Measurements from ENCODE around the gene EIF2B4. TPM values are rescaled to one million over a fixed set of nuclear protein-coding genes. Genes with fewer than 3 reads are reported as not detected.

Gene EIF2B4
- total RNA-seq, 2 donors from 2014 or later, result 29.8 to 33.2 TPM

GRCh38 chr2:27314709-27315108 is 55.4 kb downstream of the EIF2B4 start:
- ATAC-seq (no peak), DNase-seq (no peak)
- no peaks in the 10 kb centered on the region for H3K9me3 ChIP-seq (ENCODE audit: control insufficient read depth, low read length, poor library complexity, severe bottlenecking)
- Mint-ChIP-seq H3K36me3 (ENCODE audit: low read depth) (peaks cover 7% of the 10 kb centered on the region), H3K27ac (no peak overlapping the region), H3K4me1 (no peaks in the 10 kb centered on the region), H3K27me3 (no peaks in the 10 kb centered on the region), H3K4me3 (no peak overlapping the region)

Other genes starting within 250 kb of the EIF2B4 start
- gene ABHD1, start 246.5 kb downstream of the EIF2B4 start, total RNA-seq, result under 1 TPM; 0.65 to 0.94 TPM
- gene PREB, start 235.7 kb downstream of the EIF2B4 start, total RNA-seq, result 10 to 100 TPM; 25.6 to 27.1 TPM
- gene PRR30, start 230.9 kb downstream of the EIF2B4 start, total RNA-seq, result not detected
- not detected for gene TCF23, start 221.3 kb downstream of the EIF2B4 start, total RNA-seq
- gene ATRAID, start 158.3 kb downstream of the EIF2B4 start, total RNA-seq, result 10 to 100 TPM; 59.7 to 76.8 TPM
- 100 to 1,000 TPM; 147 to 190 TPM for gene SLC5A6, start 158.1 kb downstream of the EIF2B4 start, total RNA-seq
- gene CAD, start 153.0 kb downstream of the EIF2B4 start, total RNA-seq, result 10 to 100 TPM; 27.2 to 30.0 TPM
- under 1 TPM in 1 of 2 donors, not detected in 1; 0.13 TPM for gene SLC30A3, start 107.3 kb downstream of the EIF2B4 start, total RNA-seq
- not detected for gene DNAJC5G, start 94.9 kb downstream of the EIF2B4 start, total RNA-seq
- not detected for gene TRIM54, start 87.9 kb downstream of the EIF2B4 start, total RNA-seq
- 1 to 10 TPM; 1.5 to 1.6 TPM for gene UCN, start 61.9 kb downstream of the EIF2B4 start, total RNA-seq
- gene MPV17, start 47.2 kb downstream of the EIF2B4 start, total RNA-seq, result 10 to 100 TPM; 46.5 to 48.6 TPM
- 10 to 100 TPM; 52.2 to 70.2 TPM for gene GTF3C2, start 13.6 kb downstream of the EIF2B4 start, total RNA-seq
- gene SNX17, start 278 bp upstream of the EIF2B4 start, total RNA-seq, result 10 to 100 TPM; 75.7 to 80.3 TPM
- gene ZNF513, start 10.4 kb upstream of the EIF2B4 start, total RNA-seq, result 10 to 100 TPM; 22.4 to 24.6 TPM
- 10 to 100 TPM; 43.6 to 50.2 TPM for gene PPM1G, start 39.3 kb upstream of the EIF2B4 start, total RNA-seq
- 100 to 1,000 TPM; 138 to 150 TPM for gene NRBP1, start 58.3 kb upstream of the EIF2B4 start, total RNA-seq
- 10 to 100 TPM in 1 of 2 donors, 1 to 10 TPM in 1; 9.1 to 13.6 TPM for gene KRTCAP3, start 72.0 kb upstream of the EIF2B4 start, total RNA-seq
- gene IFT172, start 119.4 kb upstream of the EIF2B4 start, total RNA-seq, result 10 to 100 TPM in 1 of 2 donors, 1 to 10 TPM in 1; 7.2 to 14.1 TPM
- gene FNDC4, start 124.9 kb upstream of the EIF2B4 start, total RNA-seq, result not detected
- gene GCKR, start 126.5 kb upstream of the EIF2B4 start, total RNA-seq, result not detected
- gene ZNF512, start 212.7 kb upstream of the EIF2B4 start, total RNA-seq, result 10 to 100 TPM; 26.4 to 28.7 TPM